H1 (cell line): ENCODE data around the gene CTNND2. TPM values are rescaled to one million over a fixed set of nuclear protein-coding genes. Genes with fewer than 3 reads are reported as not detected.

Experiments
- CTCF ChIA-PET: fragments of 300-600 bp; sonication (Branson Sonifier 250); formaldehyde crosslinking; loops from one replicate; lab custom pipeline; 2021; ENCODE audit not compliant: partially characterized antibody; lab: Charles Lee
- POLR2A ChIA-PET: fragments of 300-600 bp; sonication (Branson Sonifier 250); formaldehyde crosslinking; loops from one replicate; lab custom pipeline; 2021; ENCODE audit warnings: inconsistent platforms; ENCODE audit not compliant: partially characterized antibody; lab: Charles Lee
- DNase-seq, 2 experiments: peaks; one replicate each; pipeline versions ENCODE4 v3.0.0 to v3.0.0-alpha.2; 2010 to 2022; ENCODE audit warnings: low spot score in 2 of 2, low read depth in 1 of 2, mixed read lengths in 1 of 2
- FAIRE-seq: peaks from 2 replicates; lab custom pipeline; 2011; peaks lifted over from hg19 to GRCh38; lab: Jason Lieb, UNC
- H2AFZ ChIP-seq: 2 replicates; pipeline ENCODE4 v1.8.1; 2012; ENCODE audit warnings: low read length, inconsistent platforms
- H2AK5ac ChIP-seq: 2 replicates; pipeline ENCODE4 v1.6.1; 2013; ENCODE audit warnings: low read depth, low read length
- H2BK120ac ChIP-seq: replicated peaks from 2 replicates; pipeline ENCODE3; 2013; ENCODE audit warnings: low read depth, low read length, inconsistent platforms
- H2BK12ac ChIP-seq: 2 replicates; pipeline ENCODE4 v1.6.1; 2013; ENCODE audit warnings: low read depth, low read length
- H2BK15ac ChIP-seq: 2 replicates; pipeline ENCODE4 v1.6.1; 2013; ENCODE audit warnings: low read length
- H2BK20ac ChIP-seq: 2 replicates; pipeline ENCODE4 v1.6.1; 2013; ENCODE audit warnings: low read length
- H2BK5ac ChIP-seq: 2 replicates; pipeline ENCODE4 v1.6.1; 2013; ENCODE audit warnings: low read depth, low read length
- H3K14ac ChIP-seq: 2 replicates; pipeline ENCODE4 v1.6.1; 2013; ENCODE audit warnings: inconsistent platforms; ENCODE audit not compliant: insufficient read length
- H3K18ac ChIP-seq: 2 replicates; pipeline ENCODE4 v1.6.1; 2013; ENCODE audit warnings: low read length; ENCODE audit errors: extremely low read depth
- H3K23ac ChIP-seq: 2 replicates; pipeline ENCODE4 v1.6.1; 2013; ENCODE audit warnings: inconsistent platforms; ENCODE audit not compliant: insufficient read length
- H3K23me2 ChIP-seq: 2 replicates; pipeline ENCODE4 v1.6.1; 2013; ENCODE audit warnings: low read depth, low read length
- H3K27ac ChIP-seq: 2 replicates; pipeline ENCODE4 v1.6.1; 2011; ENCODE audit warnings: low read depth, low read length, inconsistent platforms
- H3K27me3 ChIP-seq, 4 experiments: replicated peaks in 1 of 4; 1 replicate in 1 of 4; 2 replicates in 3 of 4; pipeline versions ENCODE4 v1.6.1 to v1.8.1; 2011 to 2013; ENCODE audit warnings: low read length in 3 of 4, mild to moderate bottlenecking in 3 of 4, inconsistent platforms in 2 of 4, mixed read lengths in 2 of 4, moderate library complexity in 1 of 4; ENCODE audit not compliant: control insufficient read depth in 3 of 4, insufficient read depth in 3 of 4; ENCODE audit errors: extremely low read depth in 1 of 4
- H3K36me3 ChIP-seq, 4 experiments: 2 replicates each; pipeline versions ENCODE4 v1.6.1 to v1.8.1; 2011 to 2013; ENCODE audit warnings: mild to moderate bottlenecking in 4 of 4, low read length in 3 of 4, moderate library complexity in 2 of 4, control low read depth in 1 of 4, inconsistent platforms in 1 of 4; ENCODE audit not compliant: insufficient read depth in 4 of 4, control insufficient read depth in 2 of 4
- H3K4ac ChIP-seq: replicated peaks from 2 replicates; pipeline ENCODE3; 2013; ENCODE audit warnings: low read length, low read depth, mixed read lengths, inconsistent platforms; ENCODE audit not compliant: insufficient read length
- H3K4me1 ChIP-seq, 4 experiments: replicated peaks in 1 of 4; 1 replicate in 1 of 4; 2 replicates in 3 of 4; pipeline versions ENCODE4 v1.6.1 to v1.8.1; 2011 to 2013; ENCODE audit warnings: low read length in 3 of 4, inconsistent platforms in 2 of 4, mixed read lengths in 1 of 4; ENCODE audit not compliant: insufficient read depth in 4 of 4, control insufficient read depth in 3 of 4
- H3K4me2 ChIP-seq, 2 experiments: 2 replicates each; pipeline versions ENCODE4 v1.6.1 to v1.8.1; 2011 to 2013; ENCODE audit warnings: low read depth in 2 of 2, low read length in 2 of 2, control low read depth in 1 of 2, inconsistent platforms in 1 of 2, mild to moderate bottlenecking in 1 of 2; ENCODE audit not compliant: insufficient read depth in 1 of 2
- H3K4me3 ChIP-seq, 4 experiments: fragments of 200-600, 300-600 bp in 1 of 4; sonication (generic), shearing (Covaris generic), sonication (Bioruptor Twin) in 1 of 4; 2 replicates each; pipeline versions ENCODE4 v1.5.1 to v1.8.1; 2011 to 2016; ENCODE audit warnings: low read length in 4 of 4, low read depth in 3 of 4, control low read depth in 2 of 4, inconsistent platforms in 2 of 4, mild to moderate bottlenecking in 2 of 4, mixed read lengths in 1 of 4, moderate library complexity in 1 of 4; ENCODE audit not compliant: insufficient read depth in 2 of 4; ENCODE audit errors: extremely low read depth in 1 of 4
- H3K56ac ChIP-seq: replicated peaks from 2 replicates; pipeline ENCODE3; 2013; ENCODE audit warnings: low read depth, mild to moderate bottlenecking, mixed read lengths, low read length, inconsistent platforms; ENCODE audit not compliant: insufficient read length
- H3K79me1 ChIP-seq: 2 replicates; pipeline ENCODE4 v1.6.1; 2013; ENCODE audit warnings: low read depth, low read length, control low read depth
- H3K79me2 ChIP-seq, 2 experiments: 2 replicates each; pipeline versions ENCODE4 v1.6.1 to v1.8.1; 2012 to 2013; ENCODE audit warnings: low read length in 2 of 2, mild to moderate bottlenecking in 2 of 2, inconsistent platforms in 1 of 2; ENCODE audit not compliant: insufficient read depth in 2 of 2, control insufficient read depth in 1 of 2
- H3K9ac ChIP-seq, 4 experiments: replicated peaks in 1 of 4; 1 replicate in 1 of 4; 2 replicates in 3 of 4; pipeline versions ENCODE4 v1.6.1 to v1.8.1; 2011 to 2013; ENCODE audit warnings: low read depth in 3 of 4, low read length in 3 of 4, control low read depth in 2 of 4, mild to moderate bottlenecking in 2 of 4, moderate library complexity in 2 of 4, inconsistent platforms in 1 of 4; ENCODE audit errors: extremely low read depth in 1 of 4
- H3K9me3 ChIP-seq, 2 experiments: 2 replicates each; pipeline versions ENCODE4 v1.6.1 to v1.8.1; 2012 to 2013; ENCODE audit warnings: mild to moderate bottlenecking in 2 of 2, moderate library complexity in 2 of 2, control low read depth in 1 of 2, inconsistent platforms in 1 of 2, low read depth in 1 of 2, low read length in 1 of 2, mixed read lengths in 1 of 2; ENCODE audit not compliant: insufficient read depth in 2 of 2
- H4K20me1 ChIP-seq, 2 experiments: replicated peaks in 1 of 2; 2 replicates each; pipeline versions ENCODE3 to v1.8.1; 2011 to 2013; ENCODE audit warnings: inconsistent platforms in 2 of 2, low read length in 2 of 2, mild to moderate bottlenecking in 1 of 2; ENCODE audit not compliant: insufficient read depth in 2 of 2, control insufficient read depth in 1 of 2
- H4K5ac ChIP-seq: 2 replicates; pipeline ENCODE4 v1.6.1; 2013; ENCODE audit warnings: low read length, low read depth, mixed read lengths, inconsistent platforms; ENCODE audit not compliant: insufficient read length
- H4K8ac ChIP-seq: 2 replicates; pipeline ENCODE4 v1.8.0; 2013; ENCODE audit warnings: mild to moderate bottlenecking, moderate library complexity, low read length, inconsistent platforms; ENCODE audit not compliant: insufficient read depth; ENCODE audit errors: extremely low read depth
- H4K91ac ChIP-seq: replicated peaks from 2 replicates; pipeline ENCODE3; 2013; ENCODE audit warnings: low read length, mixed read lengths, inconsistent platforms; ENCODE audit not compliant: insufficient read length
- CHD1 ChIP-seq: IDR thresholded peaks from 2 replicates; pipeline ENCODE4 v1.6.1; 2012; ENCODE audit warnings: low read depth, low read length, improper control_type of control experiment
- EGR1 ChIP-seq: IDR thresholded peaks from 2 replicates; pipeline ENCODE4 v1.6.1; 2011; ENCODE audit warnings: low read depth, low read length, borderline replicate concordance
- EZH2 ChIP-seq: fragments of 200-600 bp; sonication (generic); IDR thresholded peaks from 2 replicates; pipeline ENCODE4 v1.7.1; 2012; ENCODE audit warnings: low read depth, mild to moderate bottlenecking, moderate library complexity, low read length, inconsistent platforms; ENCODE audit not compliant: severe bottlenecking
- GTF2F1 ChIP-seq: IDR thresholded peaks from 2 replicates; pipeline ENCODE4 v1.6.1; 2012; ENCODE audit warnings: low read depth, low read length, improper control_type of control experiment, borderline replicate concordance
- HDAC2 ChIP-seq, 2 experiments: fragments of 300-600 bp in 1 of 2; sonication (generic) in 1 of 2; IDR thresholded peaks; 2 replicates each; pipeline ENCODE4 v1.6.1; 2011 to 2012; ENCODE audit warnings: low read depth in 2 of 2, low read length in 2 of 2, mild to moderate bottlenecking in 2 of 2, moderate library complexity in 2 of 2, borderline replicate concordance in 1 of 2, inconsistent platforms in 1 of 2
- NRF1 ChIP-seq: IDR thresholded peaks from 2 replicates; pipeline ENCODE4 v1.6.1; 2011; ENCODE audit warnings: mild to moderate bottlenecking, low read depth, low read length, improper control_type of control experiment
- RBBP5 ChIP-seq: IDR thresholded peaks from 2 replicates; pipeline ENCODE4 v1.7.1; 2012; ENCODE audit warnings: low read depth, mild to moderate bottlenecking, inconsistent platforms, low read length, moderate library complexity, borderline replicate concordance
- RNF2 ChIP-seq: fragments of 200-900, 300-1000 bp; sonication (generic); IDR thresholded peaks from 2 replicates; pipeline ENCODE4 v1.7.1; 2016; ENCODE audit warnings: borderline replicate concordance, low read depth, mild to moderate bottlenecking, antibody characterized with exemption, low read length; ENCODE audit not compliant: poor library complexity, severe bottlenecking; ENCODE audit errors: missing control alignments
- SP2 ChIP-seq: IDR thresholded peaks from 2 replicates; pipeline ENCODE4 v1.6.1; 2012; ENCODE audit warnings: mild to moderate bottlenecking, low read length, inconsistent platforms
- SUZ12 ChIP-seq: fragments of 200-600 bp; sonication (generic); IDR thresholded peaks from 2 replicates; pipeline ENCODE4 v1.6.1; 2012; ENCODE audit warnings: mild to moderate bottlenecking, inconsistent platforms, low read length, moderate library complexity, mixed read lengths
- TBP ChIP-seq: IDR thresholded peaks from 2 replicates; pipeline ENCODE4 v1.6.1; 2011; ENCODE audit warnings: low read depth, low read length, improper control_type of control experiment
- TCF12 ChIP-seq: IDR thresholded peaks from 2 replicates; pipeline ENCODE4 v1.6.1; 2011; ENCODE audit warnings: low read depth, mild to moderate bottlenecking, low read length
- TEAD4 ChIP-seq: IDR thresholded peaks from 2 replicates; pipeline ENCODE4 v1.6.1; 2012; ENCODE audit warnings: low read depth, low read length, inconsistent platforms, mixed read lengths
- ZNF274 ChIP-seq: IDR thresholded peaks from 2 replicates; pipeline ENCODE4 v1.7.0; 2012; ENCODE audit warnings: low read length, borderline replicate concordance; ENCODE audit errors: extremely low read depth
- WGBS, 2 experiments: shearing (Covaris generic) in 1 of 2; methylation state at CpG; one replicate each; pipeline versions ENCODE4 v1.1.6 to v1.1.7; 2013 to 2015; ENCODE audit warnings: low lambda C conversion rate in 2 of 2, mixed read lengths in 2 of 2, inconsistent platforms in 1 of 2, low coverage in 1 of 2, missing lambda C conversion rate in 1 of 2; ENCODE audit not compliant: insufficient replicate concordance in 2 of 2, insufficient coverage in 1 of 2, insufficient read length in 1 of 2; ENCODE audit errors: extremely low coverage in 1 of 2, missing lambda C conversion rate in 1 of 2; 5-methylcytosine and 5-hydroxymethylcytosine counted together
- polyA plus RNA-seq, 7 experiments: library from polyadenylated mRNA; depleted of rRNA in 3 of 7; stranded (reverse) in 5 of 7; unstranded in 2 of 7; fragments of >200 nt in 5 of 7; fragments of 200-250 nt in 2 of 7; gene quantifications; 1 replicate in 5 of 7; 2 replicates in 1 of 7; 4 replicates in 1 of 7; pipeline versions ENCODE4 v1.2.1 to v1.2.3, GENCODE V29; 2011 to 2013; ENCODE audit warnings: missing spikeins in 2 of 7, mixed read lengths in 2 of 7
- total RNA-seq: library from RNA; stranded (reverse); fragmentation: NEBNext Ultra II Directional; extraction: Animal tissue kit (Norgen Biotek cat#: 25700); gene quantifications from 2 replicates; pipeline ENCODE4 v1.2.1, GENCODE V29; 2021
- TF ChIP-seq, protein P1 (sequence below): IDR thresholded peaks from 2 replicates; pipeline ENCODE4 v1.6.1; 2012; ENCODE audit warnings: inconsistent platforms

The CTNND2 gene
- total and polyA plus RNA-seq, 2 of the 8 experiments (the other 6 are each of a cell fraction or from before 2014, with no cell fraction given) = 7.4 to 14.2 TPM

DNA sequence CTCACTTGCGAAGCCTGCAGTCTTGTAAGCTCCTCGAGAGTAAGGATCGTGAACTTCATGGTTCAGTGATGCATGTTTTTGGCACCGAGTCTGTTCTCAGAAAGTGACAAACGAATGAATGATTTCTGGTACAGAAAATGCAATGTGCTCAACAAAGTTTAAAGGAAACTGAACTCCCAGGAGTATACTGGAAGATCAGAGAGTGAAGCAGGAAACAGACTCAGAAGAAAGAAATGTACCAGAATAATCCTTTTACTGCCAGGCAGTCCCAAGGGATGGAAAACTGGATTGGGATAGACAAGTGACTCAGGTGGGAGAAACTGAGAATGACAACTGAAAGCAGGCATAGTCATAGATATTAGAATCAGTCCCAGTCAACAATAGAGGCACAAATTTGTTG is 420.6 kb downstream of the CTNND2 start:
- H3K9me3 ChIP-seq = no peaks in the 10 kb centered on the region
- no peaks in the 10 kb centered on the region for H3K79me2 ChIP-seq
- no peaks in the 10 kb centered on the region for H3K23me2 ChIP-seq
- H3K18ac ChIP-seq = no peak overlapping the region
- no peak overlapping the region for H3K4me3 ChIP-seq
- H3K79me1 ChIP-seq = no peaks in the 10 kb centered on the region
- CTCF ChIA-PET = no interaction called here
- no peak overlapping the region for H2AK5ac ChIP-seq
- H3K56ac ChIP-seq = no peak overlapping the region
- H4K91ac ChIP-seq = no peak overlapping the region
- no peak overlapping the region for H2BK5ac ChIP-seq
- H2AFZ ChIP-seq = no peak overlapping the region
- no peaks in the 10 kb centered on the region for H3K27me3 ChIP-seq
- no peak overlapping the region for H3K23ac ChIP-seq
- no peak overlapping the region for H2BK120ac ChIP-seq
- H3K4ac ChIP-seq = no peak overlapping the region
- H4K8ac ChIP-seq = no peak overlapping the region
- DNase-seq = no peak
- no peaks in the 10 kb centered on the region for H3K4me1 ChIP-seq
- no peak overlapping the region for H4K5ac ChIP-seq
- H3K4me2 ChIP-seq = no peak overlapping the region
- WGBS, 2 experiments = 91% methylated on average over 5 of the region's 5 CpGs; no CpG with 5 or more reads in 1 of the 2 experiments
- no peak overlapping the region for H2BK20ac ChIP-seq
- POLR2A ChIA-PET = no interaction called here
- no peak overlapping the region for H2BK12ac ChIP-seq
- no peak overlapping the region for H3K27ac ChIP-seq
- no peak for FAIRE-seq
- H3K14ac ChIP-seq = no peak overlapping the region
- no peaks in the 10 kb centered on the region for H4K20me1 ChIP-seq
- no peak overlapping the region for H3K9ac ChIP-seq
- no peak overlapping the region for H2BK15ac ChIP-seq
- H3K36me3 ChIP-seq = no peaks in the 10 kb centered on the region
- TF ChIP-seq, protein P1, sequence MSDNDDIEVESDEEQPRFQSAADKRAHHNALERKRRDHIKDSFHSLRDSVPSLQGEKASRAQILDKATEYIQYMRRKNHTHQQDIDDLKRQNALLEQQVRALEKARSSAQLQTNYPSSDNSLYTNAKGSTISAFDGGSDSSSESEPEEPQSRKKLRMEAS = no peak
- TF ChIP-seq NRF1 (no peak), TEAD4 (no peak), EZH2 (no peak), RNF2 (no peak), HDAC2 (IDR thresholded peaks at IDR 0.05; ENCODE audit: borderline replicate concordance in 1 of 2, low read depth in 2 of 2, low read length in 2 of 2) (no peak), TCF12 (no peak), RBBP5 (no peak), EGR1 (no peak), SUZ12 (no peak), CHD1 (no peak), TBP (no peak), ZNF274 (no peak), GTF2F1 (no peak), SP2 (no peak)
